Naive thymus-derived CD8-positive, alpha-beta T cell (primary cell): ENCODE data around the gene TCEA3. TPM values are rescaled to one million over a fixed set of nuclear protein-coding genes. Genes with fewer than 3 reads are reported as not detected.
A peak's percentile ranks its signal among the peaks of the same experiment; 100 is the strongest.

Experiments
- ATAC-seq, 2 donors: fragments of 150-1000 bp; cut with Tn5 transposase in 1 of 2; sonication (Bioruptor Pico), chemical (Tn5 transposase) in 1 of 2; 1 replicate in 1 of 2; 2 replicates in 1 of 2; pipeline ENCODE4 v1.10.0; 2021; ENCODE audit warnings: mild to moderate bottlenecking in 2 of 2, moderate library complexity in 2 of 2
- POLR2A ChIA-PET: fragments of 350-600 bp; sonication (Branson Sonifier 250); formaldehyde crosslinking; loops from one replicate; lab custom pipeline; 2021; ENCODE audit warnings: antibody characterized with exemption; lab: Charles Lee
- DNase-seq, 10 donors: peaks; one replicate each; pipeline versions ENCODE4 v3.0.0 to v3.0.0-alpha.2; 2020 to 2022
- H3K27ac Mint-ChIP-seq, 10 donors: one replicate each; pipeline ENCODE4 v1.8.0; 2020 to 2022; ENCODE audit warnings: mild to moderate bottlenecking in 10 of 10, mixed read lengths in 10 of 10, moderate library complexity in 4 of 10, inconsistent platforms in 1 of 10
- H3K27me3 Mint-ChIP-seq, 5 donors: one replicate each; pipeline ENCODE4 v1.8.0; 2021 to 2022; ENCODE audit warnings: mixed read lengths in 5 of 5
- H3K36me3 Mint-ChIP-seq, 3 donors: one replicate each; pipeline ENCODE4 v1.8.0; 2020 to 2022; ENCODE audit warnings: mixed read lengths in 3 of 3, mild to moderate bottlenecking in 2 of 3, inconsistent platforms in 1 of 3
- H3K4me1 Mint-ChIP-seq, 4 donors: one replicate each; pipeline ENCODE4 v1.8.0; 2021 to 2022; ENCODE audit warnings: mixed read lengths in 4 of 4
- H3K4me3 Mint-ChIP-seq, 10 donors: one replicate each; pipeline ENCODE4 v1.8.0; 2020 to 2022; ENCODE audit warnings: mild to moderate bottlenecking in 10 of 10, mixed read lengths in 10 of 10, moderate library complexity in 6 of 10, inconsistent platforms in 1 of 10
- H3K9me3 Mint-ChIP-seq, 9 donors: one replicate each; pipeline ENCODE4 v1.8.0; 2020 to 2022; ENCODE audit warnings: mixed read lengths in 9 of 9, mild to moderate bottlenecking in 3 of 9, inconsistent platforms in 1 of 9, moderate library complexity in 1 of 9
- polyA plus RNA-seq, 3 donors: library from polyadenylated mRNA; unstranded; fragments of 300-500 nt; fragmentation: Illumina TruSeq; gene quantifications; one replicate each; pipeline ENCODE4 v1.2.3, GENCODE V29; 2021
- total RNA-seq, 8 experiments: library from RNA in 2 of 8; stranded (reverse) in 2 of 8; gene quantifications; one replicate each; pipeline ENCODE4 v1.2.3 and lab custom pipeline; 2021 to 2026

TCEA3 gene
- total and polyA plus RNA-seq, 5 experiments from 2014 or later: 22.5 to 44.4 (median 32.4) TPM

- no peak overlapping the region for H3K4me3 Mint-ChIP-seq
- H3K36me3 Mint-ChIP-seq: no peaks in the 10 kb centered on the region
- ATAC-seq (no peak), DNase-seq (no peak)
- no peak overlapping the region for H3K27ac Mint-ChIP-seq
- POLR2A ChIA-PET: no interaction called here
- H3K27me3 Mint-ChIP-seq: no peaks in the 10 kb centered on the region
- H3K4me1 Mint-ChIP-seq: peaks cover 4 to 6% (median 5%) of the 10 kb centered on the region in 4 donors
- peaks cover 0 to 3% (median 0%) of the 10 kb centered on the region in 9 donors for H3K9me3 Mint-ChIP-seq
Observed at GRCh38 chr1:23352096-23352695, 72.4 kb downstream of the TCEA3 start.

- H3K27me3 Mint-ChIP-seq: no peaks in the 10 kb centered on the region
- H3K9me3 Mint-ChIP-seq: no peaks in the 10 kb centered on the region
- H3K36me3 Mint-ChIP-seq: no peaks in the 10 kb centered on the region
- peak overlapping the region in 7 of 10 donors; percentile 22 to 67 (median 36) for H3K4me3 Mint-ChIP-seq
- ATAC-seq: no peak
- H3K27ac Mint-ChIP-seq: peak overlapping the region in 3 of 10 donors; percentile 20 to 59 (median 33)
- DNase-seq: no peak
- H3K4me1 Mint-ChIP-seq: peaks cover 14 to 34% (median 31%) of the 10 kb centered on the region in 4 donors
- POLR2A ChIA-PET: interaction anchor here (0.6 to 3.6 kb wide), 2 partner anchors 10 to 22 kb away, joined by 4 to 86 read pairs; partner anchors contain the start of gene ZNF436
Observed at GRCh38 chr1:23345920-23346319, 78.6 kb downstream of the TCEA3 start.

- POLR2A ChIA-PET: interaction anchor here (0.7 to 3.6 kb wide), 14 partner anchors 10 to 615 kb away, joined by 3 to 86 read pairs (median 5); partner anchors contain the start of genes ASAP3, ELOA, PNRC2 and ZNF436
- no peaks in the 10 kb centered on the region for H3K27me3 Mint-ChIP-seq
- H3K4me3 Mint-ChIP-seq: peak overlapping the region; percentile 87 to 99 (median 98)
- peak overlapping the region; percentile 88 to 99 (median 96) for H3K27ac Mint-ChIP-seq
- ATAC-seq (no peak), DNase-seq (no peak)
- peaks cover 16 to 43% (median 40%) of the 10 kb centered on the region in 4 donors for H3K4me1 Mint-ChIP-seq
- no peaks in the 10 kb centered on the region for H3K9me3 Mint-ChIP-seq
- H3K36me3 Mint-ChIP-seq: no peaks in the 10 kb centered on the region
Observed at GRCh38 chr1:23344987-23345472, 79.5 kb downstream of the TCEA3 start.

- peaks cover 21 to 50% (median 46%) of the 10 kb centered on the region in 4 donors for H3K4me1 Mint-ChIP-seq
- H3K27ac Mint-ChIP-seq: peak within 1 kb of the TSS; percentile 88 to 99 (median 96)
- DNase-seq: peak; percentile 94 to 100 (median 98)
- H3K36me3 Mint-ChIP-seq: peaks cover 0 to 4% (median 0%) of the 10 kb centered on the region in 3 donors
- no peaks in the 10 kb centered on the region for H3K9me3 Mint-ChIP-seq
- POLR2A ChIA-PET: interaction anchor here (0.5 to 3.6 kb wide), 21 partner anchors 10 to 1886 kb away, joined by 3 to 86 read pairs (median 4); partner anchors contain the start of genes ASAP3, ELOA, PNRC2 and RPL11
- peak; percentile 97 to 98 for ATAC-seq
- H3K4me3 Mint-ChIP-seq: peak within 1 kb of the TSS; percentile 89 to 99 (median 98)
- H3K27me3 Mint-ChIP-seq: no peaks in the 10 kb centered on the region
Observed at GRCh38 chr1:23344111-23344986, 80.2 kb downstream of the TCEA3 start, which contains the start of gene HNRNPR. Gene HNRNPR, minus strand, starts transcription at chr1:23344284. Its CDS starts 3,276 bp downstream, at chr1:23341008.

GRCh38 chr1:23343221-23344110, 81.1 kb downstream of the TCEA3 start:
- Mint-ChIP-seq H3K36me3 (peaks cover 0 to 8% (median 0%) of the 10 kb centered on the region in 3 donors), H3K4me1 (peaks cover 26 to 56% (median 54%) of the 10 kb centered on the region in 4 donors), H3K4me3 (peak overlapping the region; percentile 83 to 99 (median 88)), H3K27ac (peak overlapping the region; percentile 70 to 96 (median 93)), H3K9me3 (no peaks in the 10 kb centered on the region), H3K27me3 (no peaks in the 10 kb centered on the region)
- DNase-seq (peak in 4 of 10 donors; percentile 16 to 24 (median 20)), ATAC-seq (peak; percentile 1 to 2)
- POLR2A ChIA-PET: interaction anchor here (0.5 to 3.6 kb wide), 14 partner anchors 11 to 1887 kb away, joined by 3 to 86 read pairs (median 4); partner anchors contain the start of genes PNRC2, RPL11 and ZNF436

GRCh38 chr1:23341931-23342692, 82.4 kb downstream of the TCEA3 start:
- peaks cover 30 to 65% (median 60%) of the 10 kb centered on the region in 4 donors for H3K4me1 Mint-ChIP-seq
- ATAC-seq: no peak
- POLR2A ChIA-PET: no interaction called here

GRCh38 chr1:23339632-23340031, 84.9 kb downstream of the TCEA3 start:
- ATAC-seq (no peak), DNase-seq (no peak)
- Mint-ChIP-seq H3K27ac (peak overlapping the region in 9 of 10 donors; percentile 4 to 92 (median 26)), H3K9me3 (no peaks in the 10 kb centered on the region), H3K4me1 (peaks cover 28 to 63% (median 57%) of the 10 kb centered on the region in 4 donors), H3K4me3 (peak overlapping the region in 9 of 10 donors; percentile 21 to 99 (median 51)), H3K27me3 (no peaks in the 10 kb centered on the region), H3K36me3 (peaks cover 0 to 43% (median 9%) of the 10 kb centered on the region in 3 donors)
- POLR2A ChIA-PET: interaction anchor here (0.6 kb wide), 2 partner anchors 8 to 33 kb away, joined by 4 read pairs; no protein-coding TSS in a partner anchor

More at GRCh38 chr1:23341931-23342692, 82.4 kb downstream of the TCEA3 start:
- H3K27ac Mint-ChIP-seq: peak overlapping the region in 9 of 10 donors; percentile 35 to 94 (median 73)
- DNase-seq: no peak
- peaks cover 0 to 20% (median 0%) of the 10 kb centered on the region in 3 donors for H3K36me3 Mint-ChIP-seq
- H3K9me3 Mint-ChIP-seq: no peaks in the 10 kb centered on the region
- no peaks in the 10 kb centered on the region for H3K27me3 Mint-ChIP-seq
- peak overlapping the region; percentile 83 to 99 (median 88) for H3K4me3 Mint-ChIP-seq

GRCh38 chr1:23337869-23338268, 86.7 kb downstream of the TCEA3 start:
- DNase-seq (no peak), ATAC-seq (no peak)
- Mint-ChIP-seq H3K27me3 (no peaks in the 10 kb centered on the region), H3K9me3 (no peaks in the 10 kb centered on the region), H3K4me1 (peaks cover 25 to 64% (median 51%) of the 10 kb centered on the region in 4 donors), H3K36me3 (peaks cover 0 to 61% (median 19%) of the 10 kb centered on the region in 3 donors), H3K27ac (peak overlapping the region in 5 of 10 donors; percentile 5 to 66 (median 34)), H3K4me3 (peak overlapping the region in 2 of 10 donors; percentile 5 to 14)
- POLR2A ChIA-PET: interaction anchor here (0.6 to 1.1 kb wide), 2 partner anchors 30 to 37 kb away, joined by 3 to 5 read pairs; no protein-coding TSS in a partner anchor

GRCh38 chr1:23331713-23332112, 92.8 kb downstream of the TCEA3 start:
- DNase-seq (no peak), ATAC-seq (no peak)
- Mint-ChIP-seq H3K9me3 (no peaks in the 10 kb centered on the region), H3K4me3 (no peak overlapping the region), H3K27me3 (no peaks in the 10 kb centered on the region), H3K4me1 (peaks cover 13 to 53% (median 16%) of the 10 kb centered on the region in 4 donors), H3K27ac (peak overlapping the region in 1 of 10 donors; percentile 21), H3K36me3 (peaks cover 4 to 98% (median 26%) of the 10 kb centered on the region in 3 donors)
- POLR2A ChIA-PET: interaction anchor here (0.6 kb wide), 1 partner anchor 8 kb away, joined by 4 read pairs; no protein-coding TSS in a partner anchor
